Hippocampal formation (tissue), 2 donors: Measurements from ENCODE around the gene ARHGAP33.
"Not testable (repeated sequence)": the region's sequence is repeated elsewhere in the genome, so short reads cannot be mapped to it uniquely, and the experiment has no call there.

ENCODE experiments used
- DNase-seq, 2 donors: peaks; one replicate each; lab custom pipeline; 2025; lab: John Stamatoyannopoulos, UW

The ARHGAP33 gene

DNA sequence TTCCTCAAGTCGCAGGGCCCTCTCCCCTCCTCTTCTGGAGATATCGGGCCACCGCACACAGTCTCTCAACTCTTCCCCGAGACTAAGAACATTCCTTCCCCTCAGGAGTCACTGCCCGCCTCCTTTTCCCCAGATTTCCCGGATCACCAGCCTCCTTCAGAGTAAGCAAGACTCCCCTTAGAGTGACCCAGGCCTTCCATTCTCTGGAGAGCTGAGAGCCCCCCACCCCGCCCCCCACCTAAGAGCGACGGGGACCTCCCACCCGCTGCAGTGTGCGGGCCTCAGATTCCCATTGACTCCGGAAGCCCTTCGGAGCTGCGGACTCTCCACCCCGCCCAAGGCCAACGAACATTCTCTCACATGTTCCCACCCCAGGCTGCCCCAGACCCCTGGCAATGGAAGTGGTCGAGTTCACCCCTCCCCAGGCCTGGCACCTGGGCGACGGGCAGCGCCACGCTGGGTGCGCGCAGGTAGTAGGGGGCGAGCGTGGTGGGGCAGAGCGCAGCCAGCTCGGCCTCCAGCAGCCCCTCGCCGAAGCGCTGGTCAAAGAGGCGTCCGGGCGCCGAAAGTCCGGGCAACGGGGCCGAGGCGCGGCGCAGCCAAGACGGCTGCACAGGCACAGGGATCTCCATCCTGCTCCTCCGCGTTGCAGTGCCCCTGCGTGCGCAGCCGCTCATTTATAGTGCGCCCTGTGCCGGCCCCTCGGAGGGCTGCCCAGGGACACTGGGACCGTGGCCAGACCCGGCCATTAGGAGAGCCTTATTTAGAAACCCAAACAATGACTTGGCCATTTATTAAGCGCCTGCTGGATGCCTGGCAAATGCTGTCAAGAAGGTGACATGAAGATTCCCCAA is 18.8 kb upstream of the ARHGAP33 start, which contains the start of gene HSPB6:
Gene HSPB6, minus strand, starts transcription at position 653 of the 854 bp plus-strand sequence. Its CDS starts 21 bp downstream, at position 632.
- peak in 1 of 2 donors; percentile 35 for DNase-seq

DNA sequence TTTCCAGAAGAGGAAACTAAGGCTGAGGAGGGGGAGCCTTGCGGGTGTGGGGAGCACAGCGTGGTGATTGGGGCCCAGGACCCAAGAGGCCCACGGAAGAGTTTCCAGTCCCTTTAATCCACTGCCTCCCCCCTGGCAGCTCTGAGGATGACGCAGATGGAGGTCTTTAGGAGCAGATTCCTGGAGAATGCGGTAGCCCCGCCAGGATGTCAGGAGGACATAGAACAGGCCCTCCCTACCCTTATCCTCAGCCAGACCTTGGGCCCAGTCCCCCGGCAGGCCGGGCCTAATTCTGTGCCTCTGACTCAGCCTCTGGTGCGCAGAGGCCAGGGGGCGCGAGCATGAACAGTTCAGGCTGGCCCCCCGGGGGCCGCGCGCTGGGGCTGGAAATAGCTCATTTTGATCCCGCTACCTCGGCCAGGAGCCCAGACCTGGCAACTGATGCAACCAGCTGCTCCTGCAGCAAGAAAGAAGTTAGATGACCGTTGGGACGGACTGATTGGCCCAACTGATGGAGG is 18.1 kb upstream of the ARHGAP33 start:
- DNase-seq: peak in 1 of 2 donors; percentile 66

DNA sequence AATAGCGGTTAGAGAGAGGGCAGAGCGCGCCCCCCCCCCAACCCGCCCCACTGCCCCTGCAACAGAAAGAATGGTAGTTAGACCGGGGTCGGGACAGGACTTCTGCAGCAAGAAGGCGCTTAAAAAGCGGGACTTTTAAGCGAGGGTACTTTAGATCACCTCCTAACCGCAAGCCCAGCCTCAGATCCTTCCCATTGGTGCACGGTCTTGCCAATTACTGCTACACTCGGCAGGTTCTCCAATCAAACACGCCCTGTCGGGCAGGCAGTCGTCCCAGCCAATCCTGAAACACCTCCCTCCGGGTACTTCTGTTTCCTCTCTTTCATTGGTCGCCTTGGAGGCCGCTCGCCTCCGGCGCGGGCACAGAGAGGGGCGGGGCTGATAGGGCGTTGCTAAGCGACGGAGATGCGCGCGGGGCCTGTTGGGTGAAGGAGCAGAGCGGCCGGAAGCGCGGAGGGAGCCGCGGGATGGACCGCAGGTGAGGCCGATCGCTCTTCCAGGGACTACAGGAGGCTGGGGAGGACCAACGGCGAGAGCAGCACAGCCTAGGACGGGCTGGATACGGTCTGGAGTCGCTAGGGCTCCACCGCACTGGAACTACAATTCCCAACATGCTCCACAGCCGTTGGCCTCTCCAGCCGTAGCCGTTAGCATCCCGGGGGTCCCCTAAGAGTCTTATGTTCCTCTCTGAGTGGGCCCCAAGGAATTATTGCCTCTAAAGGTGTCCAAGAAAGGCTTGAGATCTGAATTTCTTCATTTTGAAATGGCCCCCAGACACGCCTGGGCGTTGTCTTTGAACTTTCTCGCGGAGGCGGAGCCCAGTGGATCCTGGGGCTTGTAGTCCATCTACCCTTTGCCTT is 17.4 kb upstream of the ARHGAP33 start, which contains the start of gene PROSER3:
Gene PROSER3, plus strand, starts transcription at position 428 of the 860 bp plus-strand sequence. Its CDS starts 40 bp downstream, at position 468.
- DNase-seq: peak; percentile 99

DNA sequence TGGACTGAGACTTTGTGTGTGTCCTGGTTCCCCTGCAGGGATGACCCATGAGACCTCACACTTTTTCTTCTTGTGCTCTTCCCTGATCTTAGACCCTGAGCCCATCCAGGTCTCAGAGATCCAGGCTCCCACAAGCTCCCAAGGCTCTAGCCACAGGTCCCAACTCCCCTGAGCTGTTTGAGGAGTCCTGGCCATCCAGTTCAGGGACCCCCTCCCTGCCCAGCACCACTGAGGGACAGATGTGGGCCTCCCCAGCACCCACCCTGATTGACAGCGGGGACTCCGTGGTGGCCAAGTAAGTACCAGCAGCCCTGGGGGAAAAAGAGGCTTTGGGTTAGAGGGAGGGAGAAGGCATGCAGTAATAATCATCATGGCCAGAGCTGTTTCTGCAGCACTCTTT is 15.7 kb upstream of the ARHGAP33 start:
- DNase-seq: no peak

DNA sequence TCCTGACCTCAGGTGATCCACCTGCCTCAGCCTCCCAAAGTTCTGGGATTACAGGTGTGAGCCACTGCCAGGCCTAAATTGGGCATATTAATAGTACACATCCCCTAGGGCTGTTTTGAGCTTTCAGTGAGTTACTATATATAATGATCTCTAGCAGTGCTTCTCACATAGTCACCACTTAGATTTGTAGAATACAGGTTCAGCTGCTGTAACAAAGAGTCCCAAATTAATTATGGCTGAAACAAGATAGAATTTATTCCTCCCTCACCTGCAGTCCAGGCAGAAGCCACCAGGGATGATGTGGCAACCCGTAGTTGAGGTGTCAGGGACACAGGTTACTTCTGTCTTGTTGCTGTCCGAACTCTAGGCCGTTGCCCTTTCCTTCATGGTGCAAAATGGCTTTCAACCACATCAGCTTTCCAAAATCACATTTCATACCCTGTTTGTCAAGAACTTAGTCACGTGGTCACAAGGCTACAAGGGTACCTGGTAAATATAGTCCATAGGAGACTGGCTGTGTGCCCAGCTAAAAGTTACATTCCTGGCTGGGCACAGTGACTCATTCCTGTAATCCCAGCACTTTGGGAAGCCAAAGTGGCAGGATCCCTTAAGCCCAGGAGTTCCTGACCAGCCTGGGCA is 14.5 kb upstream of the ARHGAP33 start:
- no peak for DNase-seq

DNA sequence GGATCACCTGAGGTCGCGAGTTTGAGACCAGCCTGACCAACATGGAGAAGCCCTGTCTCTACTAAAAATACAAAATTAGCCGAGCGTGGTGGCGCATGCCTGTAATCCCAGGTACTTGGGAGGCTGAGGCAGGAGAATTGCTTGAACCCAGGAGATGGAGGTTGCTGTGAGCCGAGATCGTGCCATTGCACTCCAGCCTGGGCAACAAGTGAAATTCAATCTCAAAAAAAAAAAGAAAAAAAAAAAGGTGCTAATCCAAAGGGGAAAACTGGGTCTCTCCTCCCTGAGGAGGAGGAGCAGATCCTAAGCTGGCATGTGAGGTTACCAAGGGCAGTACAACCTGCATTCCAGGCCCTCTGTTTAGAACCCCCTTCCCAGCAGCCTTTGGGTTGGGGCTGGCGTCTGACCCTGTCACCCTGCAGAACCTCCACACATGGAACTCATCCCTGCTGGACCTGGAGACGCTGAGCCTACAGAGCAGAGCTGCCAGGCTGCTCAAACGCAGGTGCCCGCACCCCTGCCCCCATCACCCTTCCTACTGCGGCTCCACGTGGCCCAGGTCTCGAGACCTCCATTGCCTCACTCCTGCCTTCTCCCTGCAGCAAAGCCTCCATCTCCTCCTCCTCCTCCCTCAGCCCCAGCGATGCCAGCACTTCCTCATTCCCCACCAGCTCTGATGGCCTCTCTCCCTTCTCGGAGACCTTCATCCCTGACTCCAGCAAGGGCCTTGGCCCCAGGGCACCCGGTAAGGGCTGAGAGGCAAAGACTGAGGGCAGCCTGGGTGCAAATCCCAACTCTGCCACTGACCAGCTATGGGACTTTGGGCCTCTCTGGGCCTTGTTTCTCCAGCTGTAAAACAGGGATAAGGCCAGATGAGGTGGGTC is 10.7 kb upstream of the ARHGAP33 start:
- no peak for DNase-seq

DNA sequence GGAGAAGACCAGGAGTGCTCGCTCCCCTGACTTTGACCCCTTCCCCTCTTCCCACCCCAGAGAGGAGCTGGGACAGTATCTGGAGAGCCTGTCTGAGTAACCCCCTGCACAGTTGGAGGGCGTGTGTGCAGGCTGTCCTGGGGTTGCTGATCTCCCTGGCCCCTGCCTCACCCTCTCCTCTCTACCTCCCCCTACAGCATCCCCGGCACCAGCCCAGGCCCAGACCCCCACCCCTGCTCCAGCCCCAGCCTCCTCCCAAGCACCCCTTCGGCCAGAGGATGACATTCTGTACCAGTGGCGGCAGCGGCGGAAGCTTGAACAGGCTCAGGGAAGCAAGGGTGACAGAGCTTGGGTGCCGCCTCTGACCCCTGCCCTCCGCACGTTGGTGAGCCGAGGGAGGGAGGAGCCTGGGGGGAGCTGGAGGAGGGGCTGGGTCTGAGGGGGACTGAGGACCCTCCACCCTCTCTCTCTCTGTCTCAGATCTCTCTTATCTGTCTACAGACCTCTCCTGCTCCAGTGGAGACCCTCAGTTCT is 8.7 kb upstream of the ARHGAP33 start:
- DNase-seq: no peak

DNA sequence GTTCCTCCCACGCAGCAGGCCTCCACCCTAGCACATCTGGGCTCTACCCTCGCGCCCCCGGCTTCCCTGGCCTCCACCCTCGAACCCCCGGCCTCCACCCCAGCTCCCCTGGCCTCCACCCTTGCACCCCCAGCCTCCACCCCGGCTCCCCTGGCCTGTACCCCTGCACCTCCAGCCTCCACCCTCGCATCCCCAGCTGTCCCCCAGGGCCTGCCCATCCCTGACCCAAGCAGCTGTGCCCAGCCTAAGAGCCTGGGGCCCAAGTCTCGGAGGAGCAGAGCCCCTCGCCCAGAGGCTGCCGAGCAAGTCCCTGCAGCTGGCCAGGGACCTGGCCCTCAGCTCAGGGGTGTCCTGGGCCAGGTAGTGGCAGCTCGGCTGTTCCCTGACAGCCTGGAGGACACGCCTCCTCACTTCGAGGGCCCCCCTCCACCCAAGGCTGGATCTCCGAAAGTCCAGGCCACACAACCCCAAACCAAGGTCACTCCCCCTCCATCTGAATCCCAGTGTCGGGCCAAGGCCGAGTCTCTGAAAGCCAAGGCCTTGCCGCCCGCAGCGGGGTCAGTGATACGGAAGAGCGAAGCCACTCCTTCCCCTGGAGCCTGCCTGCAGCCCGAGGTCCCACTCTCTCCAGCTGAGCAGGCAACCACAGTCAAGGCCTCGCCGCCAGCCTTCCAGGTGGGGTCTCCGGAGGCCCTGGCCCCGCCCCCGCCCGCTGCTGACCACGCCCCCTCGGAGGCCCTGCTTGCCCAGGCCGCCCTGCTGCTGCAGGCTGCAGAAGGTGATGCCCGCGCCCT is 7.9 kb upstream of the ARHGAP33 start:
- DNase-seq: no peak

DNA sequence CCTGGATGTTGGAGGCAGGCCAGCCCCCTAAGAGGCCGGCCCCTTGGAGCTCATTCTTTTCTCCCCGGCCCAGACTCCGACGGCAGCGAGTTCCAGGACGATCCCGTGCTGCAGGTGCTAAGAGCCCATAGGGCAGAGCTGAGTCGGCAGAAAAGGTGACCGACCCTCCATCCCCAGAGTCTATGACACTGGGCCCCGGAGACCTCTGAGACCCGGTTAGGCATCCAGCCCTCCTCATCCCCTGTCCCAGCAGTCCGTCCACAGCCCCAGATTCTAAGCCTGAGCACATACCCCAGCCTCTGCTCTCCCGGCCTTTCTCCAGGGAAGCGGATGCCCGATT is 7.3 kb upstream of the ARHGAP33 start:
- DNase-seq: no peak

DNA sequence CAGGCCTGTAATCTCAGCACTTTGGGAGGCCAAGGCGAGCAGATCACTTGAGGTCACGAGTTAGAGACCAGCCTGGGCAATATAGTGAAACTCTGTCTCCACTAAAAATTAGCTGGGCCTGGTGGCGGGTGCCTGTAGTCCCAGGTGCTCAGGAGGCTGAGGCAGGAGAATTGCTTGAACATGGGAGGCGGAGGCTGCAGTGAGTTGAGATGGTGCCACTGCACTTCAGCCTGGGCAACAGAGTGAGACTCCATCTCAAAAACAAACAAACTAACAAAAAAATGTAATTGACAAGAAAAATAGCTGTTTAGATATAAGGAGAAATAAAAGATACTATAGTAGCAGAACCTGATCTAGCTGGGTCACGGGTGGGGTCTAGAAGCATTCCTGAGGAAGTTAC is 3.0 kb upstream of the ARHGAP33 start:
- DNase-seq: not testable (repeated sequence)

DNA sequence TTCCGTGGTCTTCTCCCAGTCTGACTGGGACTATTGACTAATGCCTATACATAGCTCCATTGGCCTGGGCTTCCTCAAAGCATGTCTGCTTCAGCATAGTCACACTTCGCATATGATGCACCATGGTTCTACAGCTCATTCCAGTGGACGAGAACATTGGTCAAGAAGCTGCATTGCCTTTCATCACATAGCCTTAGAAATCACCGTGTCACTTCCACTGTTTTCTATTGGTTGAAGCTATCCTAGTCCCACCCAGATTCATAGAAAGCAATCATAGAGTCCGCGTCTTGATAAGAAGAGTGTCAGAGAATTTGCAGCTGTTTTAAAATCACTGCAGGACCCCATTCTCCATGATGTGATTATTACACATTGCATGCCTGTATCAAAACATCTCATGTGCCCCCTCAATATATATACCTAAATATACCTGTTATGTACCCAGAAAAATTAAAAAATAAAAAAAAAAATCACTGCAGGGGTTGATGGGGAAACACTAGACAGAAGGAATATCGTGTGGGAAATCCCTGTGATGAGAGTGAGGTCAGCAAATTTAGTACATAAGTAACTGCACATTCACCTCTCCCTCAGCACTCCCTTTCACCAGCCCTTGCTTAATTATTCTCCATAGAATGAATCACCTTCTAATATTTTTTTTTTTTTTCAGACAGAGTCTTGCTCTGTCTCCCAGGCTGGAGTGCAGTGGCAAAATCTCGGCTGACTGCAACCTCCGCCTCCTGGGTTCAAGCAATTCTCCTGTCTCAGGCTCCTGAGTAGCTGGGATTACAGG is 2.2 kb upstream of the ARHGAP33 start:
- DNase-seq: no peak

DNA sequence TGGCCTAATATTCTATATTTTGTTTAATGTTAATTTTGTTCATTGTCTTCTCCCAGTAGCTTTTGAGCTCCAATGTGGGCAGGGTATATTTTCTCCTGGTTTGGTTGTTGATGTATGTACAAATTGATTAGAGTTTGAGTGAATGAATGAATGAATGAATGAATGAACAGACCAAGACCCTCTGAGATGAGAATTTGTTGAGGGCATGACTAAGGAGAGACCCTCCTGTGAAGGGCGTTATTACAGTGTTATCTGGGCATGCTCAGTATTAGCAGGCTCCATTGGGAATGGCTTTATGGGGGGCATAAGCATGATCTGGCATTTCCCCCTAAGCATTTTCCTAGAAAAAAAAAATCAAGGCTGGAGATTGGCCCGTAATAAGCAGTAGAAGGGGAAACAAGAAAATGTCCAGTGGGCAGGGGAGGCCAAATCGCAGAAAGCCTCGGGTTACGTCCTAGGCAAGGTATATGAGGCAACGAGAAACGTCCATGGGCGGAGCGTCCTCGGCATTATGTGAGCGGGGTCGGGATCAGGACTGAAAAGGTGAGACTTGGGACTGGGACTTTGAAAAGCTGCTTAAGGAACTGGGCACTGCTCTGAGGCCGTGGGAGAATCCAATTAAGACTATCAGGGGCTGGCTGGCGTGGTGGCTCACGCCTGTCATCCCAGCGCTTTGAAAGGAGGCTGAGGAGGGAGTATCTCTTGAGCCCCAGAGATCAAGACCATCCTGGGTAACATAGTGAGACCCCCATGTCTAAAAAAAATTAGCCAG is 904 bp upstream of the ARHGAP33 start:
- DNase-seq: no peak

DNA sequence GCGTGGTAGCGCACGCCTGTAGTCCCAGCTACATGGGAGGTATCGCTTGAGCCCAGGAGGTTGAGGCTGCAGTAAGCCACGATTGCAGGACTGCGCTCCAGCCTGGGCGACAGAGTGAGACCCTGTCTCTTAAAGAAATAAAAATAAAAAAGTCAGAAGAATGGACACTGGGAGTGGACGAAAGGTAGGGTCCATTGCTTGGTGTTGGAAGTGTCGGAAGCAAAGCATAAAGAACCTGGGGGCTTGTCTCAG is 392 bp upstream of the ARHGAP33 start:
- DNase-seq: no peak

DNA sequence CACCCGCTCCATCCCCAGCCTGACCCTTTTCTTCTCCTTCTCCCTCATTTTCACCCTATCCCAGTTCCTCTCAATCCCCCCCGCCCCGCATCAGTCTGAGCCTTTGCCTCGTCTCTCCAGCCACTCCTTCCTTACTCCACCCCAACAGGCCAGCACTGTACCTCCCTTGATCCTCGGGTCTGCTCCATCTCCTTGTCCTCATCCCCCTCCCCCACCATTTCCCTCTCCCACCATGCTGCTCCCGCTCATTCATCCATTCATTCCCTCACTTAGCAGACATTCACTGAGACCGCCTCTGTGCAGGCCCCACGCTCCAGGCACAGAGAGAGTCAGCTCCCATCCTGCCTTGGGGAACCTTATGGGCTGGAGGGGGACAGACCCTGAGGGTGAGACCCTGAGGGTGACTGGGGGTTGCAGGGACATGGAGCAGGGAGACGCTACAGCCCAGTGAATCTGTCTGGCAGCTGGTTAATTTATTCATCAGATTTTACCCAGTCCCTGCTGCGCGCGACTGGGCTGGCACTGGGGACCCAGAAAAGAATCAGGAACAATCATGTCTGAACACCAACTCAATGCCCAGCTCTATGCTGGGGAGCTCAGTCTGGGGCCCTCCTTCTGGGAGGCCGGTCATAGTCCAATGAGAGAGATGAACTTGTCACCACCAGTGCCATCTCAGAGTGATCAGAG is 881 bp downstream of the ARHGAP33 start:
- DNase-seq: peak in 1 of 2 donors; percentile 8

DNA sequence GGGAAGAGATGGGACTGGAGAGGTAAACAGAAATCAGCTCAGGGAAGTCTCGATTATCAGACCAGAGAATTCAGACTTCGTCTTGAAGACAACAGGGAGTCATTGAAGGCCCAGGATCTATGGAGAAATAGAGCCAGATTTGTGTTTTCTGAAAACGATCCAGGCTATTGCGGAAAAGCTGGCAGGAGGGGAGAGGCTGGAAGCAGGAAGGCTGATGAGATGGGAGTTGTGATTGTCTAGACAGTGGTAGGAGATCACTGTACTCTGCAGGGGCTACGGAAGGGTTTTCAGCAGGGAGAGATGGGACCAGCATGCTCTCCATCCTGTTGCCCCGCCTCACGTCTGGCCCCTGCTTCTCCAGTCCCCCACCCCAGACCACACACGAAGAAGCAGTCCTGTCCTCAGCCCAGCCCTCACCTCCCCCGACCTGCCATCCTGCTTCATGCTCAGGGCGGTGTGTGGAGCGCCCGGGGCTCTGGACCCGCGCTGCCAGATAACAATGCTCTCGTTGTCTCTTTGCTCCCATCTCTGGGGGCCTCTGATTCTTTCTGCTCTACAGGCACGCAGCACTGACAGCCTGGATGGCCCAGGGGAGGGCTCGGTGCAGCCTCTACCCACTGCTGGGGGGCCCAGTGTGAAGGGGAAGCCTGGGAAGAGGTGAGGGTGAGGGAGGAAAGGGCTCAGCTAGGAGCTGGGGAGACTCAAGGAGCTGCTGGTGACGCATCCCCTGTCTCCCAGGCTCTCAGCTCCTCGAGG is 1.9 kb downstream of the ARHGAP33 start:
- peak; percentile 12 to 36 for DNase-seq

DNA sequence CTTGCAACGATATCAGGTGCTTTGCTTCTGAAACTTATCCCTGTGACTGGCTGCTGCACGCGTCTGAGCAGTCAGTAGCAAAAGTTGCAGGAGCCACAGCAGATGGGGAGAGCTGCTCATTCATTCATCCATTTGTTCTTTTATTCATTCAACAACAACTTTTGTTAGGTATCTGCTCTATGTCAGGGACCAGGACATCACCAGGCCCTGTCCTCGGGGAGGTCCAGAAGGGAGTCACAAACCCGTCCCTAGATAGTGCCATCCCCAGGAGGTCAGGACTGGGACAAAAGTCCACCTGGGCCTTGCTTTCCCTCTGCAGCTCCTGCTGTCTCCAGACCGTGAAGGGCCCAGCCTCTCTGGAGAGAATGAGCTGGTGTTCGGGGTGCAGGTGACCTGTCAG is 2.6 kb downstream of the ARHGAP33 start:
- DNase-seq: no peak

DNA sequence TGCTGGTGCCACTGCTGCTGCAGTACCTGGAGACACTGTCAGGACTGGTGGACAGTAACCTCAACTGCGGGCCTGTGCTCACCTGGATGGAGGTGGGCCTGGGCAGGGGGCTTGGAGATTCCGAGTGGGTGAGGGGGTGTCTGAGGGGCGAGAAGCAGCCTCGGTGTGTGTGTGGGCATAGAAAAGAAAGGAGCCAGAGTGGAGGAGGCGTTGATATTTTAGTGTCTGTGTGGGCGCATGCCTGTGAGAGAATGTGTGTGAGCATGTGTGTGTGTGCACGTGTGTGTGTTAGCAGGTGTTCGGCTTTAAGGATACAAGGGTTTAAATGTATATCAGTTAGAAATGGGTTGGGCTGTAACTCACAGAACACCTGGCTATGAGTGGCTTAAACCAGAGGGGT is 3.7 kb downstream of the ARHGAP33 start:
- DNase-seq: no peak
